ENCODE results near the gene EEA1. TPM values are rescaled to one million over a fixed set of nuclear protein-coding genes. Genes with fewer than 3 reads are reported as not detected.

Gene EEA1
- total and polyA plus RNA-seq, 10 of the 15 experiments (the other 5 are each of a cell fraction or from before 2014, with no cell fraction given) = 5.5 to 40.3 (median 13.5) TPM

DNA sequence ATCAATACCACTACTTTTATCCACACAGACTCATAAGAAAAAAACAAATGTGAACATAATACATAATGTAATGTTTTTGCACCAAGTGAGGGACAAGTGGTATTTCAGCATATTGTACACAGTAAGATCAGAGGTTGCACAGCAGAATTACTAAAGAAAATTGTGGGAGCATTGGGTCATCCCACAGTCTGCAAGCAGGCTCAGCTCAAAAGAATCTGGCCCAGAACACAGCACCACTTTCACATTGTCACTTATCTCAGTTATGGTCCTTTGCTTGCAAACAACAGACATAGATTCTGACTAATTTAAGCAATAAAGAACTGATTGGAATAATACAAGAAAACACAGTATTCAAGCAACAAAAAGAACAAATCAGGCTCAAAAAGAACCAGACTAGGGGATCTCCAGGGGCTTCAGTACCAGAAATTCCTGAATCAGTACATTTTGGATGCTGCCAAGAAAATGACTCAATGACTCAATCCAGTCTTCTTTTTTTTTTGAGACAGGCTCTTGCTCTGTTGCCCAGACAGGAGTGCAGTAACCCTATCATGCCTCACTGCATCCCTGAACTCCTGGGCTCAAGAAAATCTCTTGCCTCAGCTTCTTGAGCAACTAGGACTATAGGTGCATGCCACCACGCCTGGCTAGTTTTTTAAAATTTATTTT lies 42.9 kb upstream of the EEA1 start:
- Histone ChIP-seq H3K27me3 (replicated peaks in 1 of 2; ENCODE audit: control insufficient read depth in 2 of 2, insufficient read depth in 2 of 2, low read length in 1 of 2) (no peaks in the 10 kb centered on the region), H3K27ac (ENCODE audit: control insufficient read depth, insufficient read depth) (peak overlapping the region; percentile 91), H3K9ac (ENCODE audit: control insufficient read depth, insufficient read depth, low read length) (0 out of 2 replicates have a peak overlapping the region, but pooled peaks have one; percentile 16), H2AFZ (ENCODE audit: control insufficient read depth, low read depth, low read length) (no peak overlapping the region; the same call in 1 of the 2 replicates), H4K20me1 (ENCODE audit: control insufficient read depth, insufficient read depth) (no peaks in the 10 kb centered on the region), H3K36me3 (ENCODE audit: control insufficient read depth in 2 of 2, insufficient read depth in 2 of 2, low read length in 1 of 2) (no peaks in the 10 kb centered on the region), H3K79me2 (ENCODE audit: control insufficient read depth, insufficient read depth, low read length) (no peaks in the 10 kb centered on the region), H3K4me2 (ENCODE audit: control insufficient read depth, insufficient read depth) (peak overlapping the region; percentile 69), H3K4me3 (no peak overlapping the region), H3K4me1 (ENCODE audit: control insufficient read depth, insufficient read depth, low read length) (peaks cover 47% of the 10 kb centered on the region), H3K9me3 (replicated peaks; ENCODE audit: control insufficient read depth, insufficient read depth, low read length) (peaks cover 10% of the 10 kb centered on the region)
- no peak for TF ChIP-seq ATF7 (IDR thresholded peaks at IDR 0.05; ENCODE audit: low read depth)
- TF ChIP-seq, protein P1, sequence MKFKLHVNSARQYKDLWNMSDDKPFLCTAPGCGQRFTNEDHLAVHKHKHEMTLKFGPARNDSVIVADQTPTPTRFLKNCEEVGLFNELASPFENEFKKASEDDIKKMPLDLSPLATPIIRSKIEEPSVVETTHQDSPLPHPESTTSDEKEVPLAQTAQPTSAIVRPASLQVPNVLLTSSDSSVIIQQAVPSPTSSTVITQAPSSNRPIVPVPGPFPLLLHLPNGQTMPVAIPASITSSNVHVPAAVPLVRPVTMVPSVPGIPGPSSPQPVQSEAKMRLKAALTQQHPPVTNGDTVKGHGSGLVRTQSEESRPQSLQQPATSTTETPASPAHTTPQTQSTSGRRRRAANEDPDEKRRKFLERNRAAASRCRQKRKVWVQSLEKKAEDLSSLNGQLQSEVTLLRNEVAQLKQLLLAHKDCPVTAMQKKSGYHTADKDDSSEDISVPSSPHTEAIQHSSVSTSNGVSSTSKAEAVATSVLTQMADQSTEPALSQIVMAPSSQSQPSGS (IDR thresholded peaks at IDR 0.05; ENCODE audit: low read length) = 0 out of 2 replicates have a peak, but pooled peaks have one; percentile 18
- peak; percentile 14 for TF ChIP-seq EED (IDR thresholded peaks at IDR 0.05; ENCODE audit: low read depth)
- TF ChIP-seq MTA3 (IDR thresholded peaks at IDR 0.05; ENCODE audit: borderline replicate concordance, low read length) = no peak
- no peak for TF ChIP-seq ZNF622 (IDR thresholded peaks at IDR 0.05)
- no peak for TF ChIP-seq BHLHE40 (IDR thresholded peaks at IDR 0.05; ENCODE audit: borderline replicate concordance in 1 of 2, low read depth in 2 of 2, low read length in 1 of 2)
- TF ChIP-seq SPI1 (IDR thresholded peaks at IDR 0.05; ENCODE audit: borderline replicate concordance, insufficient read depth, low read depth, low read length) = no peak
- no peak for TF ChIP-seq SUZ12 (IDR thresholded peaks at IDR 0.05; ENCODE audit: unreplicated experiment)
- 0 out of 2 replicates have a peak, but pooled peaks have one; percentile 15 for TF ChIP-seq JUNB (IDR thresholded peaks at IDR 0.05)
- TF ChIP-seq NFIC (IDR thresholded peaks at IDR 0.05; ENCODE audit: low read depth, low read length) = 0 out of 2 replicates have a peak, but pooled peaks have one; percentile 33
- TF ChIP-seq, protein P2, sequence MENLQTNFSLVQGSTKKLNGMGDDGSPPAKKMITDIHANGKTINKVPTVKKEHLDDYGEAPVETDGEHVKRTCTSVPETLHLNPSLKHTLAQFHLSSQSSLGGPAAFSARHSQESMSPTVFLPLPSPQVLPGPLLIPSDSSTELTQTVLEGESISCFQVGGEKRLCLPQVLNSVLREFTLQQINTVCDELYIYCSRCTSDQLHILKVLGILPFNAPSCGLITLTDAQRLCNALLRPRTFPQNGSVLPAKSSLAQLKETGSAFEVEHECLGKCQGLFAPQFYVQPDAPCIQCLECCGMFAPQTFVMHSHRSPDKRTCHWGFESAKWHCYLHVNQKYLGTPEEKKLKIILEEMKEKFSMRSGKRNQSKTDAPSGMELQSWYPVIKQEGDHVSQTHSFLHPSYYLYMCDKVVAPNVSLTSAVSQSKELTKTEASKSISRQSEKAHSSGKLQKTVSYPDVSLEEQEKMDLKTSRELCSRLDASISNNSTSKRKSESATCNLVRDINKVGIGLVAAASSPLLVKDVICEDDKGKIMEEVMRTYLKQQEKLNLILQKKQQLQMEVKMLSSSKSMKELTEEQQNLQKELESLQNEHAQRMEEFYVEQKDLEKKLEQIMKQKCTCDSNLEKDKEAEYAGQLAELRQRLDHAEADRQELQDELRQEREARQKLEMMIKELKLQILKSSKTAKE (IDR thresholded peaks at IDR 0.05; ENCODE audit: low read depth, poor library complexity, severe bottlenecking) = peak; percentile 20
- no peak for TF ChIP-seq CBX3 (IDR thresholded peaks at IDR 0.05; ENCODE audit: borderline replicate concordance, low read depth)
- TF ChIP-seq IKZF2 (IDR thresholded peaks at IDR 0.05) = no peak; a peak in 1 of 4 replicates
- no peak for TF ChIP-seq MYC (IDR thresholded peaks at IDR 0.05; ENCODE audit: insufficient read depth, insufficient read length, insufficient replicate concordance, low read length, severe bottlenecking)
- in situ Hi-C loops (cut with MboI) (loop anchor here (25.0 kb wide), 1 partner anchor 1840 kb away; no protein-coding TSS in a partner anchor), intact Hi-C loops (cut with micrococcal nuclease; ENCODE audit: unreplicated experiment) (loop anchor here (2.0 to 5.0 kb wide), 4 partner anchors 15 to 270 kb away; partner anchors contain the start of genes EEA1 and PLEKHG7)
- ATAC-seq (peak; percentile 39), FAIRE-seq (no peak), DNase-seq (ENCODE audit: low read depth, low spot score) (no peak)
- no TSS peak for BruUV-seq (replicated peaks)
- ChIA-PET RAD21 (ENCODE audit: unreplicated experiment) (interaction anchor here (2.4 to 2.9 kb wide), 2 partner anchors 16 to 45 kb away, joined by 10 to 17 read pairs; no protein-coding TSS in a partner anchor), SMC1A (ENCODE audit: uncharacterized antibody, unreplicated experiment) (interaction anchor here (0.6 to 1.8 kb wide), 5 partner anchors 18 to 450 kb away, joined by 3 to 5 read pairs (median 3); no protein-coding TSS in a partner anchor), POLR2A (interaction anchor here (0.6 to 3.3 kb wide), 5 partner anchors 15 to 459 kb away, joined by 3 to 11 read pairs (median 4); partner anchors contain the start of gene EEA1), CTCF (interaction anchor here (1.9 kb wide), 1 partner anchor 16 kb away, joined by 12 read pairs; no protein-coding TSS in a partner anchor)
- 0% methylated on average over 1 of the region's 1 CpG for WGBS (ENCODE audit: insufficient coverage, insufficient replicate concordance, low lambda C conversion rate, missing lambda C conversion rate)
